NCI-H69 (cell line): ENCODE data around the gene NID1.

Source experiments
- DNase-seq: peaks from one replicate; lab custom pipeline; 2025; lab: John Stamatoyannopoulos, UW

Gene NID1

GRCh38 chr1:236067854-236068454, 3.1 kb upstream of the NID1 start:
- DNase-seq, result peak; percentile 24

- DNase-seq, result no peak
These were observed 2.0 kb upstream of the NID1 start for GRCh38 chr1:236066828-236067386.

GRCh38 chr1:236066054-236066453, 1.2 kb upstream of the NID1 start:
- no peak for DNase-seq

GRCh38 chr1:236065509-236066005, 667 bp upstream of the NID1 start:
- DNase-seq, result peak; percentile 50

GRCh38 chr1:236063919-236064673, 794 bp downstream of the NID1 start:
- peak; percentile 82 for DNase-seq

- DNase-seq, result no peak
These were observed 1.4 kb downstream of the NID1 start for GRCh38 chr1:236063551-236063918.

- no peak for DNase-seq
These were observed 4.6 kb downstream of the NID1 start for GRCh38 chr1:236060286-236060685.

GRCh38 chr1:236059011-236059410, 5.9 kb downstream of the NID1 start:
- peak; percentile 38 for DNase-seq

- peak; percentile 98 for DNase-seq
These were observed 6.6 kb downstream of the NID1 start for GRCh38 chr1:236058141-236058934.

- DNase-seq, result no peak
These were observed 7.3 kb downstream of the NID1 start for GRCh38 chr1:236057546-236057945.

GRCh38 chr1:236052232-236052993, 12.5 kb downstream of the NID1 start:
- DNase-seq, result peak; percentile 18

- DNase-seq, result peak; percentile 26
These were observed 13.6 kb downstream of the NID1 start for GRCh38 chr1:236051242-236051791.

GRCh38 chr1:236045771-236046170, 19.1 kb downstream of the NID1 start:
- no peak for DNase-seq

GRCh38 chr1:236044341-236044740, 20.5 kb downstream of the NID1 start:
- no peak for DNase-seq

GRCh38 chr1:236041631-236042618, 23.0 kb downstream of the NID1 start:
- DNase-seq, result no peak

- peak; percentile 84 for DNase-seq
These were observed 24.9 kb downstream of the NID1 start for GRCh38 chr1:236039740-236040685.

- DNase-seq, result no peak
These were observed 26.9 kb downstream of the NID1 start for GRCh38 chr1:236038034-236038433.

- no peak for DNase-seq
These were observed 29.2 kb downstream of the NID1 start for GRCh38 chr1:236035681-236036101.

- no peak for DNase-seq
These were observed 31.6 kb downstream of the NID1 start for GRCh38 chr1:236033336-236033735.
